ENCODE data around the gene KIR3DL3. TPM values are rescaled to one million over a fixed set of nuclear protein-coding genes. Genes with fewer than 3 reads are reported as not detected.

The KIR3DL3 gene
- total RNA-seq, 1 donor, result not detected

DNA sequence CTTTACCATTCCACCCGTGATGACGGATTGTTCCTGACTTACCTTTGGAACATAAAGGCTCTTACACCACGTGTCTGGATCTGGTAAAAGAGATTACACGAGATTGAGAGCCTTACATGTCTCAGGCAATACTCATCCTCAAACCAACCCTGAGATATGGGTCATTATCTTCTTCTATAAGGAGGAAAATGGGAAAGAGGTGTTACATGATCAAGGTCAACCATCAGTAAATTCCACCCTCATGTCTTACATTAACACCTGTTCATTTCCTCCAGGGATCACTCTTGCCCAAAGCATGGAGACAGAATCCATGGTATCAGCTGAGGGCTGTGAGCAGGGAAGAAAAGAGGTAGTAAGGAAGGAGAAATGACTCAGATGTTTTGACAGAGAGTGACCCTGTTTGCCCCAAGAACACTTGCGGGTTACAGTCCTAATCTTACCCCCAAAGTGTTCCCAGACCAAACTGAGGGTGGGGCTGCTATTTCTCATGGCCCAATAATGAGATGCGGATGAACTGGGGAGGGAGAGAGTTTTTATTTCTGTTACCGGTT, 41.9 kb upstream of the KIR3DL3 start:
- H3K4me2 ChIP-seq (ENCODE audit: insufficient read depth, low read length), result no peak overlapping the region
- H3K4me3 ChIP-seq (ENCODE audit: insufficient read depth, low read length), result no peak overlapping the region
- no peaks in the 10 kb centered on the region for H3K27me3 ChIP-seq (ENCODE audit: insufficient read depth, low read length)
- no peak for DNase-seq (ENCODE audit: insufficient read length, low spot score, missing footprints)
- H3K36me3 ChIP-seq (ENCODE audit: insufficient read depth, low read length), result no peaks in the 10 kb centered on the region
- no peaks in the 10 kb centered on the region for H3K9me3 ChIP-seq (ENCODE audit: low read depth, low read length)
- TF ChIP-seq, protein P1, sequence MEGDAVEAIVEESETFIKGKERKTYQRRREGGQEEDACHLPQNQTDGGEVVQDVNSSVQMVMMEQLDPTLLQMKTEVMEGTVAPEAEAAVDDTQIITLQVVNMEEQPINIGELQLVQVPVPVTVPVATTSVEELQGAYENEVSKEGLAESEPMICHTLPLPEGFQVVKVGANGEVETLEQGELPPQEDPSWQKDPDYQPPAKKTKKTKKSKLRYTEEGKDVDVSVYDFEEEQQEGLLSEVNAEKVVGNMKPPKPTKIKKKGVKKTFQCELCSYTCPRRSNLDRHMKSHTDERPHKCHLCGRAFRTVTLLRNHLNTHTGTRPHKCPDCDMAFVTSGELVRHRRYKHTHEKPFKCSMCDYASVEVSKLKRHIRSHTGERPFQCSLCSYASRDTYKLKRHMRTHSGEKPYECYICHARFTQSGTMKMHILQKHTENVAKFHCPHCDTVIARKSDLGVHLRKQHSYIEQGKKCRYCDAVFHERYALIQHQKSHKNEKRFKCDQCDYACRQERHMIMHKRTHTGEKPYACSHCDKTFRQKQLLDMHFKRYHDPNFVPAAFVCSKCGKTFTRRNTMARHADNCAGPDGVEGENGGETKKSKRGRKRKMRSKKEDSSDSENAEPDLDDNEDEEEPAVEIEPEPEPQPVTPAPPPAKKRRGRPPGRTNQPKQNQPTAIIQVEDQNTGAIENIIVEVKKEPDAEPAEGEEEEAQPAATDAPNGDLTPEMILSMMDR (IDR thresholded peaks at IDR 0.05; ENCODE audit: extremely low read depth, low read depth, low read length), result no peak
- no peak overlapping the region for H3K27ac ChIP-seq (ENCODE audit: low read depth, low read length)
- no peak overlapping the region for H2AFZ ChIP-seq (ENCODE audit: low read length)
- H3K79me2 ChIP-seq (ENCODE audit: insufficient read depth, low read length), result no peaks in the 10 kb centered on the region
- H3K4me1 ChIP-seq (ENCODE audit: insufficient read depth, low read length), result no peaks in the 10 kb centered on the region
- H4K20me1 ChIP-seq (ENCODE audit: insufficient read depth, low read length), result no peaks in the 10 kb centered on the region

DNA sequence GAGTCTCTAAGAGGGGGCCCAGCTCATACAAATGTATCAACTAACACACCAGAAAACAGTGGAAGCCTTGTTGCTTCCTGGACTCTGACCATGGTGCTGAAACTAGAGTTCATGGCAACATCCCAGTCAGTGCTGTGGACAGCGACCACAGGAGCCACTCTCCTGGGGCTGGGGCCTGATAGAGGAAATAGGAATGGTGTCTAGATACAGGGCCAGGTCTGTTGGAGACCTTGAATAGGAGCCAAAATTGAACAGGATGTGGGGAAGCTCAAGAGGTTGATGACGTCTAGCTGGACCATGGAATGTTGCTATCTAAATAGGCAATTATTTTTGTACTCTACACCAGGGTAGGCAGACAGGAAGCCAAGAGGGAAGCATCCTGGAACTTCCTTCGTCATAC, 39.7 kb upstream of the KIR3DL3 start:
- DNase-seq (ENCODE audit: insufficient read length, low spot score, missing footprints), result no peak
- H3K36me3 ChIP-seq (ENCODE audit: insufficient read depth, low read length), result no peaks in the 10 kb centered on the region
- TF ChIP-seq, protein P1 (IDR thresholded peaks at IDR 0.05; ENCODE audit: extremely low read depth, low read depth, low read length), result no peak

DNA sequence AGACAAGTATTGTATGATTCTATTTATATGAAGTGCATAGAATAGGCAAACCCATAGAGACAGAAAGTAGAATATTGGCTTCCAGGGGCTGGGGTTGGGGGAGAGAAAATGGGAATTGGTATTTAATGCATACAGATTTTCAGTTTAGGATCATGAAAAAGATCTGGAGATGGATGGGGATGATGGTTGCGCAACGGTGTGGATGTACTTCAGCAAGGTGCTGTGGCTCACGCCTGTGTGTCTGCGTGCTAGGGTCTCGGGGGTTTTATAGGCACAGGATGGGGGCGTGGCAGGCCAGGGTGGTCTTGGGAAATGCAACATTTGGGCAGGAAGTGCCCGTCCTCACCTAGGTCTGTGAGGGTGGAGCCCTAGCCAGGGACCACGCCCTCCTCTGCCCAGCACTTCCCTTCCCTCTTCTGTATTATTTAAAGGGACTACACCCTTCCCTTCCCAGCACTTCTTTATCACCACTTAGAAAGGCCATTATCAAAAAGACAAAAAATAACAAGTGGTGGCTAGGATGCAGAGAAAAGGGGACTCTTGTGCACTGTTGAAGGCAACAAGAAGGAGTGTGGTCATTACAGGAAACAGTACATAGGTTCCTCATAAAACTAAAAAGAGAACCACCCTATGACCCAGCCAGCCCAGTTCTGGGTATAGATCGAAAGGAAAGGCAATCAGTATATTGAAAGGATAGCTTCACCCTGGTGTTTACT, 32.5 kb upstream of the KIR3DL3 start:
- no peaks in the 10 kb centered on the region for H3K27me3 ChIP-seq (ENCODE audit: insufficient read depth, low read length)
- no peak overlapping the region for H3K4me3 ChIP-seq (ENCODE audit: insufficient read depth, low read length)
- no peaks in the 10 kb centered on the region for H3K79me2 ChIP-seq (ENCODE audit: insufficient read depth, low read length)
- H3K36me3 ChIP-seq (ENCODE audit: insufficient read depth, low read length), result no peaks in the 10 kb centered on the region
- no peaks in the 10 kb centered on the region for H3K9me3 ChIP-seq (ENCODE audit: low read depth, low read length)
- no peak overlapping the region for H2AFZ ChIP-seq (ENCODE audit: low read length)
- DNase-seq (ENCODE audit: insufficient read length, low spot score, missing footprints), result no peak
- H3K4me1 ChIP-seq (ENCODE audit: insufficient read depth, low read length), result no peaks in the 10 kb centered on the region
- no peak overlapping the region for H3K4me2 ChIP-seq (ENCODE audit: insufficient read depth, low read length)
- no peak overlapping the region for H3K27ac ChIP-seq (ENCODE audit: low read depth, low read length)
- H4K20me1 ChIP-seq (ENCODE audit: insufficient read depth, low read length), result no peaks in the 10 kb centered on the region
- TF ChIP-seq, protein P1 (IDR thresholded peaks at IDR 0.05; ENCODE audit: extremely low read depth, low read depth, low read length), result no peak

More for the DNA sequence above, 39.7 kb upstream of the KIR3DL3 start:
- Histone ChIP-seq H3K4me2 (ENCODE audit: insufficient read depth, low read length) (no peak overlapping the region), H3K79me2 (ENCODE audit: insufficient read depth, low read length) (no peaks in the 10 kb centered on the region), H3K4me1 (ENCODE audit: insufficient read depth, low read length) (no peaks in the 10 kb centered on the region), H3K27ac (ENCODE audit: low read depth, low read length) (no peak overlapping the region), H3K9me3 (ENCODE audit: low read depth, low read length) (no peaks in the 10 kb centered on the region), H3K4me3 (ENCODE audit: insufficient read depth, low read length) (no peak overlapping the region), H2AFZ (ENCODE audit: low read length) (no peak overlapping the region), H3K27me3 (ENCODE audit: insufficient read depth, low read length) (no peaks in the 10 kb centered on the region), H4K20me1 (ENCODE audit: insufficient read depth, low read length) (no peaks in the 10 kb centered on the region)

DNA sequence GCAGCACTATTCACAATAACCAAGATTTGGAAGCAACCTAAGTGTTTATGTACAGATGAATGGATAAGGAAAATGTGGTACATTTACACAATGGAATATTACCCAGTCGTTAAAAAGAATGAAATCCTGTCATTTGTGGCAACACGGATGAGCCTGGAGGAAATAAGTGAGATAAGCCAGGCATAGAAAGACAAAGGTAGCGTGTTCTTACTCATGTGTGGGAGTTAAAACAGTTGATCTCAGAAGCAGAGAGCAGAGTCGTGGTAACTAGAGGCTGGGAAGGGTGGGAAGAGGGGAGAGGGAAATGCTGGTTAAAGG, 32.0 kb upstream of the KIR3DL3 start:
- Histone ChIP-seq H2AFZ (ENCODE audit: low read length) (no peak overlapping the region), H3K79me2 (ENCODE audit: insufficient read depth, low read length) (no peaks in the 10 kb centered on the region), H3K27ac (ENCODE audit: low read depth, low read length) (no peak overlapping the region), H3K4me3 (ENCODE audit: insufficient read depth, low read length) (no peak overlapping the region), H3K27me3 (ENCODE audit: insufficient read depth, low read length) (no peaks in the 10 kb centered on the region), H3K9me3 (ENCODE audit: low read depth, low read length) (no peaks in the 10 kb centered on the region), H3K4me1 (ENCODE audit: insufficient read depth, low read length) (no peaks in the 10 kb centered on the region), H3K36me3 (ENCODE audit: insufficient read depth, low read length) (no peaks in the 10 kb centered on the region), H3K4me2 (ENCODE audit: insufficient read depth, low read length) (no peak overlapping the region), H4K20me1 (ENCODE audit: insufficient read depth, low read length) (no peaks in the 10 kb centered on the region)
- no peak for DNase-seq (ENCODE audit: insufficient read length, low spot score, missing footprints)
- TF ChIP-seq, protein P1 (IDR thresholded peaks at IDR 0.05; ENCODE audit: extremely low read depth, low read depth, low read length), result no peak

Measured in osteoblast (primary cell).